ENCODE data around the gene OXGR1. TPM values are rescaled to one million over a fixed set of nuclear protein-coding genes. Genes with fewer than 3 reads are reported as not detected.

The OXGR1 gene
- total RNA-seq, 4 donors from 2014 or later = 0.22 TPM; not detected in 3

DNA sequence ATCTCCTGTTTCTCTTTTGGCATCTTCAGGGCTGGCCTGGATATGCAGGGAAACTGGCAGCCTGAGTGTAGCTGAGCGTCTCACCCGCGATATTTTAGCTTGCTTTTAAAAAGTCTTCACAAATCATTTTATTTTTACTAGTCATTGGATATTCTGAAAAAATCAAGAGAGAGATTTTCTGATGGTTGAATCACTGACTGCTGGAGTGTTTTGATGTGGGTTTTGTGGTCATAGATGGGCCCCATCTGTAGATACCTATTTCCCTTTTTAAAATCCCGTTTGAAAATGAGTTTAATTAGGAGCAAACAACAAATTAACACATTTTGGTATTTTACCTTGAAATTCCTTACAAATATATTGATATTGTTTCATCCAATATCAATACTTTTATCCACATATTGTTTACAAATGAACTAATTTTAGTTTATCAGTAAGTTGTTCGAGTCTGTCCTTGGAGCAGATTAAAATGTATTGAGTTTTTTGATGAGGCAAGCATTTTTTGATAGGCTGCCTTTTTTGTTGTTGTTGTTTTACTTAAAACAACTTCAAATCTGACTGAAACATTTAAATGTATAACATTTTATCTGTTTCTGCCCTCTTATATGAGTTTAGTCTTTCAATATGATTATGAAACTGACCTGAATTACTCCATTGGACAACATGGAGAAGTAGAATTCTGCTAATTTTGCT lies 21.5 kb upstream of the OXGR1 start:
- TF ChIP-seq, protein P1, sequence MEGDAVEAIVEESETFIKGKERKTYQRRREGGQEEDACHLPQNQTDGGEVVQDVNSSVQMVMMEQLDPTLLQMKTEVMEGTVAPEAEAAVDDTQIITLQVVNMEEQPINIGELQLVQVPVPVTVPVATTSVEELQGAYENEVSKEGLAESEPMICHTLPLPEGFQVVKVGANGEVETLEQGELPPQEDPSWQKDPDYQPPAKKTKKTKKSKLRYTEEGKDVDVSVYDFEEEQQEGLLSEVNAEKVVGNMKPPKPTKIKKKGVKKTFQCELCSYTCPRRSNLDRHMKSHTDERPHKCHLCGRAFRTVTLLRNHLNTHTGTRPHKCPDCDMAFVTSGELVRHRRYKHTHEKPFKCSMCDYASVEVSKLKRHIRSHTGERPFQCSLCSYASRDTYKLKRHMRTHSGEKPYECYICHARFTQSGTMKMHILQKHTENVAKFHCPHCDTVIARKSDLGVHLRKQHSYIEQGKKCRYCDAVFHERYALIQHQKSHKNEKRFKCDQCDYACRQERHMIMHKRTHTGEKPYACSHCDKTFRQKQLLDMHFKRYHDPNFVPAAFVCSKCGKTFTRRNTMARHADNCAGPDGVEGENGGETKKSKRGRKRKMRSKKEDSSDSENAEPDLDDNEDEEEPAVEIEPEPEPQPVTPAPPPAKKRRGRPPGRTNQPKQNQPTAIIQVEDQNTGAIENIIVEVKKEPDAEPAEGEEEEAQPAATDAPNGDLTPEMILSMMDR (IDR thresholded peaks at IDR 0.05; ENCODE audit: low read depth) = no peak

DNA sequence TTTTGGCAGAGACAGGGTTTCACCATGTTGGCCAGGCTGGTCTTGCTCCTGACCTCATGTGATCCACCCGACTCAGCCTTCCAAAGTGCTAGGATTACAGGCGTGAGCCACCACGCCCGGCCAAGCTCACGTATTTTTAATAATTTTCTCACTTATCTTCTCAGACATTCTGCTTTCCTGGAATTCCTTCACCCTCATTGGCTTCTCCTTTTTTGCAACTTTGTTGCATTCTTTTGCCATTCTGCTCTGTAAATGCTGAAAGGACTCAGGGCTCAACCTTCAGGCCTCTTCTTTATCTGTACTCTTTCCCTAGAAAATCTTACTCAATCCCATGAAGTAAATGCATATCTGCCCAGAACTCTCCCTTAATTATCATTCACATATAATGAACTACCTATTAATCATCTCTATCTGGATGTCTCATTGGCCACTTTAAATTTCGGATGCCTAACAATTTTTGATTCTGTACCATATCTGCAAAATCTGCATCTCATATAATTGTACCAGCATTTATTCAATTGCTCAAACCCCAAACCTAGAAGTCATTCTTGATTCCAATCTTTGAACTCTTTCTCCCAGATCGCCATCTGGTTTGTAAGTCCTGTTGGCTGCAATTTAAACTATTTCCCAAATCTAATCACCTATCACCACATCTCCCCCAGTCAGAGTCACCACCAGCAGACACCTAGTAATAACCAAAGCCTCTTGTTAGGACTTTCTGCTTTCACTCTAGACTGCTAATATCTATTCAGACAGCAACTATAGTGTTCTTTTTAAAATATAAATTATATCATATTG lies 18.2 kb upstream of the OXGR1 start:
- TF ChIP-seq, protein P1 (IDR thresholded peaks at IDR 0.05; ENCODE audit: low read depth) = no peak

DNA sequence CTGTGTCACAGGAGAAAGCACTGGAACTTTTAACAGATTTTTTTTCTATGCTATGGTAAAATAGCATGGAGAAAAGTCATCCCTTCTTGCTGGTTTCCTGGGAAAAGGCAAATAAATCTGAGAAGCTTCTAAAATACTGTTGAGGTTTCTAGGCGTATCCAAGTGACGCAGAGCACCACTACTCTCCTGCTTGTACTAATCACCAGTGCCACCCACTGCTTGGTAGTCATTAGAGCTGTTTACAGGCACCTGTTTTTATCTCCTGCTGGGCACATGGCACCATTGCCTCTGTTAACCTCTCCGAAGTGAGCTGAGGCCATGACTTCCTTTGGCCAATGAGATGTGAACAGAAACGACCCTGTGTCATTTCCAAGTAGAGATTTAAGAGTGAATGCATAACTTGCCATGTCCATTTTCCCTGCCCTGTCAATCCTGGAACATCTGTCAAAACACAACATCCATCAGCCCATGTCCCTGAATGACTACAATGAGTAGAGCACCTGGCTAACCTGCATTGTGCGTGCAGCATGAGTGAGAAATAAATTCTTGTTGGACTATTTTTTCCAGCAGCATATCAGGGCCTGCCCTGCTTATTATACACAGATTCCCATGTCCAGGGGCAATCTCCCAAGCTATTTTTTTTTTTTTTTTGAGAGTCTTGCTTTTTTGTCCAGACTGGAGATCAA lies 17.3 kb upstream of the OXGR1 start:
- TF ChIP-seq, protein P1 (IDR thresholded peaks at IDR 0.05; ENCODE audit: low read depth) = no peak

DNA sequence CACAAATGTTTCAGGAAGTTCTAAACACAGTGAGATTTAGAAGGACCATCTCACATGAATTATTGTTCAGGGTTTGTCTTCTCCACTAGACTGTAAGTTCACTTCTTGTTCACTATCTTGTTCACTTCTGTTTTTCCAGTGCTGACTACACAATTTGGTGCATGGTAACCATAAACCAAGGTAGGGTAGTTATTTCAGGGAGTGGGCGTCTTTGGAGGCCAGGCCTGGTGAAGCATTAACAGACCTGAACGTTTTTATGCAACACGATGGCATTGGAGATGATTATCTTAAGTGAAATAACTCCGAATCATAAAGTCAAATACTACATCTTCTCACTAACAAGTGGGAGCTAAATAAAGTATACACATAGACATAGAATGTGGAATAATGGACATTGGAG lies 14.4 kb upstream of the OXGR1 start:
- TF ChIP-seq, protein P1 (IDR thresholded peaks at IDR 0.05; ENCODE audit: low read depth) = no peak

DNA sequence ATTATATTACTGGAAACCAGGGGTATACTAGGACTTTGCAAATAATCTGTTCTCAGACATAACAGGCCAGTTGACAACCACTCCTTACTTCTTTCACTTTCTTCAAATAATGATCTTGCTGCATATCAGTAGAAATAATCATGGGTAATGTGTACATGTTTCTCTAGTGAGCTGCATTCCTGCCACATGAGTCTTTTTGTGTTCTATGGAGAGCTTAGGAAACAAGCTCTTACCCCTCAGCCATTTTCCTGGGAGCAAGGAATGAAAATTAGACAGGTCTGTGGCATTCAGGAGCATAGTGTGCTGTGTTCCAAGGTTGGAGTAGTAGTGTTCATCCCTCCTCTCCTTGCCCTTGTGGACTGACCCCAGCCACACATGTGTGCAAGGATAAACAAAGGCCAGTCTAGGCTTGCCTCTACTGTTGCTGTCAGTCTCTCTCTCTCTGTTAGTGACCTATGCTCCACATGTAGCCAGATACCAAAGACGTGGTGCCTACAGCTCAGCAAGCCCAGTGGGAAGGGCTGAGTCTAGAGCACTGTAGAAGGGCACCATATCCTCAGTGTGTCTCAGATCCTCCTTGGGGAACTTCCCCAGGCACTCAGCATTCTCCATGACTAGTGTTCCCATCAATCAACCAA lies 11.5 kb upstream of the OXGR1 start:
- TF ChIP-seq, protein P1 (IDR thresholded peaks at IDR 0.05; ENCODE audit: low read depth) = no peak

DNA sequence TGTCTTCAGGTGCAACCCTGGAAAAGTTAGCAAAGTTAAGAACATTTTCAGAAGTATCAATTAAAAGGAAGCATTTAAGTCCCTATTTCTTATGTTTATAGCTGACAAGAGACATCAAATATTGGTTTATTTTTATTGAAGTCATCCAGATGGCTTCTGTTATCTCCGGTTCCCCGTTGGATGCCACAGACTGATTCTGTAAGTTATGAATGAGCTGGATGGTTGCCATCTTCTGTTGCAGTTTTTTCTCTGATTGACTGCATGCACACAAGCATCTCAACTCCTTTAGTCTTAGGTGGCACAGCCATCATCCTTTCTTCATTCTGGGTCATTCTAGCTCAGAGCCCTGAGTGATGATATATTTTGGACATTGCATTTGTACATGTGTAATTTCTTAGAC lies 10.6 kb upstream of the OXGR1 start:
- TF ChIP-seq, protein P1 (IDR thresholded peaks at IDR 0.05; ENCODE audit: low read depth) = no peak
